ENCODE results near the gene ALK.

DNA sequence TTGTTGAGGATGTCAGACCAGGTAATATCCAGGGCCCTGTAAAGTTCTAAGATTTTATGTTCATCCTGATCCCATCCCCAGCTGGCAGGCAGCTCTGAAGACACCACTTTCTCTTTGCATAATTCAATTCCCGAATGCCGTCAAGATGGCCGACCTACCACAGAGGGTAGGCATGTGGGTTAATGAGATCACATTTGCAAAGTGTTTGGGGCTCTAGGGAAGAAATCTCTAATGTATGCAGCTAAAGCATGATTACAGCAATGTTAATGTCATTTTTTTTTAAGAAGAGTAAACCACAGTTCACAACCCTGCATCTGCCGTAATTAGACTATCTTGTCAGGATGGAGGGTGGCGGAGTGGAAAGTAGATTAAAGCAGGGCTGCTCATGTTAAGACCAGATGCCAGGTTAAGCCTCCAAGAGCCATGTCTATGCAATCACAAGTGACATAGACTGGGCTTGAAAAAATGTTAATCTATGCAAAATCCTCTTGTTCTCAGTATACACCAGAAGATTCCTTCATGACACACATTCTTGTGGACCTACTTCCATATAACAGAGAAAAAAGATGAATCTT is 131.4 kb downstream of the ALK start:
- no peak for TF ChIP-seq EP300 (IDR thresholded peaks at IDR 0.05)
- TF ChIP-seq POLR2A (IDR thresholded peaks at IDR 0.05; ENCODE audit: low read depth), result no peak
- TF ChIP-seq, protein P1, sequence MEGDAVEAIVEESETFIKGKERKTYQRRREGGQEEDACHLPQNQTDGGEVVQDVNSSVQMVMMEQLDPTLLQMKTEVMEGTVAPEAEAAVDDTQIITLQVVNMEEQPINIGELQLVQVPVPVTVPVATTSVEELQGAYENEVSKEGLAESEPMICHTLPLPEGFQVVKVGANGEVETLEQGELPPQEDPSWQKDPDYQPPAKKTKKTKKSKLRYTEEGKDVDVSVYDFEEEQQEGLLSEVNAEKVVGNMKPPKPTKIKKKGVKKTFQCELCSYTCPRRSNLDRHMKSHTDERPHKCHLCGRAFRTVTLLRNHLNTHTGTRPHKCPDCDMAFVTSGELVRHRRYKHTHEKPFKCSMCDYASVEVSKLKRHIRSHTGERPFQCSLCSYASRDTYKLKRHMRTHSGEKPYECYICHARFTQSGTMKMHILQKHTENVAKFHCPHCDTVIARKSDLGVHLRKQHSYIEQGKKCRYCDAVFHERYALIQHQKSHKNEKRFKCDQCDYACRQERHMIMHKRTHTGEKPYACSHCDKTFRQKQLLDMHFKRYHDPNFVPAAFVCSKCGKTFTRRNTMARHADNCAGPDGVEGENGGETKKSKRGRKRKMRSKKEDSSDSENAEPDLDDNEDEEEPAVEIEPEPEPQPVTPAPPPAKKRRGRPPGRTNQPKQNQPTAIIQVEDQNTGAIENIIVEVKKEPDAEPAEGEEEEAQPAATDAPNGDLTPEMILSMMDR (IDR thresholded peaks at IDR 0.05), result no peak

Data from esophagus muscularis mucosa (tissue), 4 donors.